Dendritic cell treated with granulocyte-macrophage colony-stimulating factor and Interleukin-4, amounts not matched to agents 40 ng/mL and 50 ng/mL, for 4 days (primary cell): ENCODE data around the gene ZFHX3.

Source experiments
- H3K27ac Mint-ChIP-seq: one replicate; pipeline ENCODE4 v1.8.0; 2022; ENCODE audit warnings: mild to moderate bottlenecking, mixed read lengths
- H3K27me3 Mint-ChIP-seq: one replicate; pipeline ENCODE4 v1.8.0; 2022; ENCODE audit warnings: mild to moderate bottlenecking, mixed read lengths
- H3K36me3 Mint-ChIP-seq: one replicate; pipeline ENCODE4 v1.8.0; 2022; ENCODE audit warnings: low read depth, mixed read lengths
- H3K4me1 Mint-ChIP-seq: one replicate; pipeline ENCODE4 v1.8.0; 2022; ENCODE audit warnings: low read depth, mixed read lengths
- H3K4me3 Mint-ChIP-seq: one replicate; pipeline ENCODE4 v1.8.0; 2022; ENCODE audit warnings: mild to moderate bottlenecking, moderate library complexity, mixed read lengths
- H3K9me3 Mint-ChIP-seq: one replicate; pipeline ENCODE4 v1.8.0; 2022; ENCODE audit warnings: mixed read lengths
- intact Hi-C: fragments of 100-400 bp; cut with micrococcal nuclease; formaldehyde crosslinking; loops from one replicate; pipeline ENCODE4 v1.15.0; 2022

The ZFHX3 gene

GRCh38 chr16:72764015-72764654 is 283.8 kb downstream of the ZFHX3 start:
- intact Hi-C loops: no loop called here
- Mint-ChIP-seq H3K36me3 (no peaks in the 10 kb centered on the region), H3K27me3 (no peaks in the 10 kb centered on the region), H3K27ac (no peak overlapping the region), H3K9me3 (no peaks in the 10 kb centered on the region), H3K4me3 (no peak overlapping the region), H3K4me1 (peaks cover 10% of the 10 kb centered on the region)

DNA sequence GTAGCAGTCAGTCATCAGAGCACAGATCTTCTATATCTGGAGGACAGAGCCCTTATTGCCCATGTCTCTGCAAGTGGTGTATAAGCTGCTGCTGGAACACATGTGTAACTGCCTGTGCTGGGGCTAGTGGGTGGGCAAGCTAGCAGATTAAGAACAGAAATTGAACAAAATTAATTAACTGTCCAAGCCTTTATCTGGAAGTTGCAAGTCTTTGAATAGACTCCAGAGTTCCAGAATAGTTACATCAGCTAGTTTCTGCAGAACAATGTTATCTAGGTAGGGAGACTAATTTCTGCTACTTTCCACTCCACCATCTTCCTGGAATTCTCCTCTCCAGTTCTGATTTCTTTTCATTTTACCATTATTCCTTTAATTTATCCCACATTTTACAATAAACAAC is 287.3 kb downstream of the ZFHX3 start:
- peaks cover 5% of the 10 kb centered on the region for H3K4me1 Mint-ChIP-seq
- peaks cover 31% of the 10 kb centered on the region for H3K9me3 Mint-ChIP-seq
- H3K36me3 Mint-ChIP-seq: no peaks in the 10 kb centered on the region
- H3K4me3 Mint-ChIP-seq: no peak overlapping the region
- H3K27ac Mint-ChIP-seq: no peak overlapping the region
- intact Hi-C loops: no loop called here
- H3K27me3 Mint-ChIP-seq: no peaks in the 10 kb centered on the region

GRCh38 chr16:72753881-72754280 is 294.0 kb downstream of the ZFHX3 start:
- Mint-ChIP-seq H3K4me3 (no peak overlapping the region), H3K27ac (no peak overlapping the region), H3K27me3 (no peaks in the 10 kb centered on the region), H3K36me3 (no peaks in the 10 kb centered on the region), H3K9me3 (peaks cover 31% of the 10 kb centered on the region), H3K4me1 (no peaks in the 10 kb centered on the region)
- intact Hi-C loops: no loop called here

DNA sequence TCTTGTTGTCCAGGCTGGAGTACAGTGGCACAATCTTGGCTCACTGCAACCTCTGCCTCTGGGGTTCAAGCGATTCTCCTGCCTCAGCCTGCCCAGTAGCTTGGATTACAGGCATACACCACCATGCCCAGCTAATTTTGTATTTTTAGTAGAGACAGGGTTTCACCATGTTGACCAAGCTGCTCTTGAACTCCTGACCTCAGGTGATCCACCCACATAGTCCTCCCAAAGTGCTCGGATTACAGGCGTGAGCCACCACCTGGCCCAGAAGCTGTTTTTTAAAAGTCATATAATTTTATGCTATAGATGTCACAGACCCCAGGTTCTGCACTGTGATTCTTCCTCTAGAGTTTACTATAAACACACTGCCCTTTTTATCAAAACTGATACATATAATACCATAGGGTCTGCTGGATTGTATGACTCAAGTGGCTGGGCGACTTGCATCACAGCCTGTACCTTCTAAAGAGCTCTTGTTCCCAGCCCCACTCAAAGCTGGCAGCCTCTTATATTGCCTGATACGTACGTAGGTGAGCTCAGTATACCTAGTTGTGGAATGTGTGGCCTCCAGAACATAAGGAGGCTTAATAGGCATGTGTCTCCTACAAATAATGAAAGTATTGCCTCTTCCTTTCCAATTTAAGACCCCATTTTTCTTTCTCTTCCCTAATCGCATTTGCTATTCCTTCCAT is 295.8 kb downstream of the ZFHX3 start:
- Mint-ChIP-seq H3K36me3 (no peaks in the 10 kb centered on the region), H3K27me3 (no peaks in the 10 kb centered on the region), H3K4me3 (no peak overlapping the region), H3K4me1 (no peaks in the 10 kb centered on the region), H3K9me3 (peaks cover 15% of the 10 kb centered on the region), H3K27ac (no peak overlapping the region)
- intact Hi-C loops: no loop called here

DNA sequence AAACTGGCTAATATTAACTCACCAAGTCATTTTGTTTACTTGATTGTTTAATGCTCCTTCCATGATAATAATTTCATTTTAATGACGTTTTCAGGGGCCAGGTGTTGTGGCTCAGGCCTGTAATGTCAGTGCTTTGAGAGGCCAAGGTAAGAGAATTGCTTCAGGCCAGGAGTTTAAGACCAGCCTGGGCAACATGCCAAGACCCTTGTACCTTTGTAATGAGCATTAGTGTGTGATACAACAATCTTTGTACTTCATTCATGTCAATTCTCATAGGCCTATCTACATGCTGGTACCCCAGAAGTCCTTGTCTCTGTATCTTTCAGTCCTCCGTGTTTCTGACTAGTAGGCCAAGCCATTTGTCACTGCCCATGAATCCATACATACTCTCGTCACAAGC is 296.9 kb downstream of the ZFHX3 start:
- no peaks in the 10 kb centered on the region for H3K36me3 Mint-ChIP-seq
- H3K27me3 Mint-ChIP-seq: no peaks in the 10 kb centered on the region
- intact Hi-C loops: no loop called here
- H3K9me3 Mint-ChIP-seq: peaks cover 4% of the 10 kb centered on the region
- no peak overlapping the region for H3K4me3 Mint-ChIP-seq
- H3K4me1 Mint-ChIP-seq: no peaks in the 10 kb centered on the region
- no peak overlapping the region for H3K27ac Mint-ChIP-seq

- no peak overlapping the region for H3K4me3 Mint-ChIP-seq
- no peaks in the 10 kb centered on the region for H3K4me1 Mint-ChIP-seq
- H3K27me3 Mint-ChIP-seq: no peaks in the 10 kb centered on the region
- intact Hi-C loops: no loop called here
- no peak overlapping the region for H3K27ac Mint-ChIP-seq
- H3K36me3 Mint-ChIP-seq: no peaks in the 10 kb centered on the region
- H3K9me3 Mint-ChIP-seq: no peaks in the 10 kb centered on the region
Measured at GRCh38 chr16:72749091-72749490, 298.8 kb downstream of the ZFHX3 start.

GRCh38 chr16:72744076-72744793 is 303.7 kb downstream of the ZFHX3 start:
- no peak overlapping the region for H3K27ac Mint-ChIP-seq
- H3K36me3 Mint-ChIP-seq: no peaks in the 10 kb centered on the region
- H3K27me3 Mint-ChIP-seq: no peaks in the 10 kb centered on the region
- intact Hi-C loops: no loop called here
- no peaks in the 10 kb centered on the region for H3K4me1 Mint-ChIP-seq
- H3K4me3 Mint-ChIP-seq: no peak overlapping the region
- no peaks in the 10 kb centered on the region for H3K9me3 Mint-ChIP-seq

- no peak overlapping the region for H3K4me3 Mint-ChIP-seq
- H3K27me3 Mint-ChIP-seq: no peaks in the 10 kb centered on the region
- intact Hi-C loops: no loop called here
- no peaks in the 10 kb centered on the region for H3K36me3 Mint-ChIP-seq
- H3K4me1 Mint-ChIP-seq: no peaks in the 10 kb centered on the region
- H3K9me3 Mint-ChIP-seq: no peaks in the 10 kb centered on the region
- no peak overlapping the region for H3K27ac Mint-ChIP-seq
Measured at GRCh38 chr16:72743011-72743761, 304.7 kb downstream of the ZFHX3 start.

- H3K9me3 Mint-ChIP-seq: no peaks in the 10 kb centered on the region
- H3K36me3 Mint-ChIP-seq: no peaks in the 10 kb centered on the region
- H3K27me3 Mint-ChIP-seq: no peaks in the 10 kb centered on the region
Measured at GRCh38 chr16:72740347-72740746, 307.6 kb downstream of the ZFHX3 start.

GRCh38 chr16:72739577-72739976 is 308.4 kb downstream of the ZFHX3 start:
- Mint-ChIP-seq H3K36me3 (no peaks in the 10 kb centered on the region), H3K4me1 (no peaks in the 10 kb centered on the region), H3K27me3 (no peaks in the 10 kb centered on the region), H3K27ac (no peak overlapping the region), H3K9me3 (peaks cover 4% of the 10 kb centered on the region), H3K4me3 (no peak overlapping the region)
- intact Hi-C loops: no loop called here

More at GRCh38 chr16:72740347-72740746, 307.6 kb downstream of the ZFHX3 start:
- Mint-ChIP-seq H3K4me1 (no peaks in the 10 kb centered on the region), H3K27ac (no peak overlapping the region), H3K4me3 (no peak overlapping the region)
- intact Hi-C loops: no loop called here

DNA sequence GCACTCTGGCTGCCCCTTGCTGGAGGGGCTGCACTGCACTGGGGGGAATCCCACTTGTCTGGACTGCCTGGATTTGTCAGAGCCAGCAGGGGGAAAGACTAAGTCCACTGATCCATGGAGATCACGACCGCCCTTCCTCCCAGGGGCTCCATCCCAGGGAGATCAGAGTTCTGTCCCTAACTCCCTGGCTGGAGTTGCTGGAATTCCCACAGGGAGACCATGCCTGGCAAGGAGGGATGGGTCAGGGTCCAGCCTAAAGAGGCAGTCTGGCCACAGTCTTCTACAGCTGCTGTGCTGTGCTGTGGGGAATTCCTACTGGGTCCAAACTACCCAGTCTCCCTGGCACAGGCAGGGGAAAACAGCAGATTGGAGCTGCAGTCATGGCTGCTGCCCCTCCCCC is 311.9 kb downstream of the ZFHX3 start:
- Mint-ChIP-seq H3K4me1 (no peaks in the 10 kb centered on the region), H3K27ac (no peak overlapping the region), H3K9me3 (peaks cover 18% of the 10 kb centered on the region), H3K27me3 (no peaks in the 10 kb centered on the region), H3K4me3 (no peak overlapping the region), H3K36me3 (no peaks in the 10 kb centered on the region)
- intact Hi-C loops: no loop called here
